IMR-90 (cell line): ENCODE measurements around the gene CYSTM1. TPM values are rescaled to one million over a fixed set of nuclear protein-coding genes. Genes with fewer than 3 reads are reported as not detected.

ENCODE experiments used
- ATAC-seq: fragments of 200-7000 bp; cut with Tn5 transposase; 2 replicates; pipeline ENCODE4 v1.9.1; 2020; ENCODE audit warnings: low read depth, mild to moderate bottlenecking, moderate library complexity
- BruUV-seq: library from RNA; stranded (reverse); fragments of 400-500 nt; replicated peaks from 2 replicates; lab custom pipeline; 2021; lab: Mats Ljungman, UMichigan
- CTCF ChIA-PET: fragments of 300-600 bp; formaldehyde crosslinking; extraction: SDS; loops from one replicate; lab custom pipeline; 2021; ENCODE audit warnings: antibody characterized with exemption; lab: Yijun Ruan, JAX
- POLR2A ChIA-PET: fragments of 300-600 bp; sonication (Branson Sonifier 250); formaldehyde crosslinking; loops from one replicate; lab custom pipeline; 2022; ENCODE audit warnings: antibody characterized with exemption; ENCODE audit not compliant: unreplicated experiment; lab: Charles Lee
- DNase-seq: peaks from one replicate; pipeline ENCODE4 v3.0.0; 2013
- H2AFZ ChIP-seq: replicated peaks from 2 replicates; pipeline ENCODE3; 2013; ENCODE audit warnings: low read length, mild to moderate bottlenecking; ENCODE audit not compliant: poor library complexity
- H2AK5ac ChIP-seq: 2 replicates; pipeline ENCODE4 v1.6.1; 2013; ENCODE audit warnings: low read depth, low read length, inconsistent platforms
- H2AK9ac ChIP-seq: replicated peaks from 2 replicates; pipeline ENCODE3; 2013; ENCODE audit warnings: mild to moderate bottlenecking, low read depth, low read length, moderate library complexity; ENCODE audit not compliant: poor library complexity
- H2BK120ac ChIP-seq: 2 replicates; pipeline ENCODE4 v1.6.1; 2013; ENCODE audit warnings: low read depth, low read length, inconsistent platforms
- H2BK15ac ChIP-seq: 3 replicates; pipeline ENCODE4 v1.6.1; 2013; ENCODE audit warnings: low read depth, low read length, inconsistent platforms
- H2BK20ac ChIP-seq: 2 replicates; pipeline ENCODE4 v1.6.1; 2013; ENCODE audit warnings: low read depth, mild to moderate bottlenecking, inconsistent platforms, low read length, moderate library complexity
- H2BK5ac ChIP-seq: 2 replicates; pipeline ENCODE4 v1.6.1; 2013; ENCODE audit warnings: mild to moderate bottlenecking, low read depth, low read length, inconsistent platforms; ENCODE audit not compliant: poor library complexity, severe bottlenecking
- H3K14ac ChIP-seq: replicated peaks from 2 replicates; pipeline ENCODE4 v1.6.1; 2013; ENCODE audit warnings: low read depth, low read length, inconsistent platforms
- H3K18ac ChIP-seq: 2 replicates; pipeline ENCODE4 v1.6.1; 2013; ENCODE audit warnings: low read depth, low read length, control low read depth
- H3K23ac ChIP-seq: 2 replicates; pipeline ENCODE4 v1.6.1; 2013; ENCODE audit warnings: low read depth, low read length, inconsistent platforms
- H3K27ac ChIP-seq: 2 replicates; pipeline ENCODE4 v1.5.1; 2013; ENCODE audit warnings: mild to moderate bottlenecking, control low read depth, low read length; ENCODE audit not compliant: insufficient read depth
- H3K27me3 ChIP-seq: 2 replicates; pipeline ENCODE4 v1.6.1; 2013; ENCODE audit warnings: low read length; ENCODE audit not compliant: control insufficient read depth, insufficient read depth
- H3K36me3 ChIP-seq: 2 replicates; pipeline ENCODE4 v1.6.1; 2013; ENCODE audit warnings: low read length, mixed read lengths; ENCODE audit not compliant: control insufficient read depth, insufficient read depth
- H3K4ac ChIP-seq: 2 replicates; pipeline ENCODE4 v1.6.1; 2013; ENCODE audit warnings: low read depth, low read length, inconsistent platforms
- H3K4me1 ChIP-seq: 2 replicates; pipeline ENCODE4 v1.6.1; 2013; ENCODE audit warnings: low read length, mixed read lengths; ENCODE audit not compliant: control insufficient read depth, insufficient read depth
- H3K4me2 ChIP-seq: 2 replicates; pipeline ENCODE4 v1.6.1; 2013; ENCODE audit warnings: low read depth, mild to moderate bottlenecking, control low read depth, low read length, moderate library complexity
- H3K4me3 ChIP-seq: 2 replicates; pipeline ENCODE4 v1.5.1; 2013; ENCODE audit warnings: low read depth, mild to moderate bottlenecking, control low read depth, low read length, moderate library complexity; ENCODE audit not compliant: insufficient read depth
- H3K56ac ChIP-seq: 2 replicates; pipeline ENCODE4 v1.6.1; 2013; ENCODE audit warnings: low read length, inconsistent platforms; ENCODE audit not compliant: insufficient read depth; ENCODE audit errors: extremely low read depth
- H3K79me1 ChIP-seq, 2 experiments: 2 replicates each; pipeline ENCODE4 v1.6.1; 2013; ENCODE audit warnings: low read length in 2 of 2, inconsistent platforms in 1 of 2, low read depth in 1 of 2
- H3K9ac ChIP-seq: 2 replicates; pipeline ENCODE4 v1.6.1; 2013; ENCODE audit warnings: low read depth, low read length, control low read depth
- H3K9me1 ChIP-seq: 2 replicates; pipeline ENCODE4 v1.6.1; 2013; ENCODE audit warnings: low read length, inconsistent platforms; ENCODE audit not compliant: insufficient read depth
- H3K9me3 ChIP-seq: 2 replicates; pipeline ENCODE4 v1.6.1; 2013; ENCODE audit warnings: low read length; ENCODE audit not compliant: control insufficient read depth, insufficient read depth
- H4K20me1 ChIP-seq: 2 replicates; pipeline ENCODE4 v1.6.1; 2013; ENCODE audit warnings: low read length, inconsistent platforms; ENCODE audit not compliant: insufficient read depth
- H4K5ac ChIP-seq: 2 replicates; pipeline ENCODE4 v1.6.1; 2013; ENCODE audit warnings: mild to moderate bottlenecking, low read depth, low read length, control low read depth
- H4K8ac ChIP-seq, 2 experiments: 2 replicates each; pipeline ENCODE4 v1.6.1; 2013; ENCODE audit warnings: low read depth in 2 of 2, low read length in 2 of 2, control low read depth in 1 of 2, inconsistent platforms in 1 of 2
- H4K91ac ChIP-seq: 2 replicates; pipeline ENCODE4 v1.6.1; 2013; ENCODE audit warnings: low read depth, low read length, inconsistent platforms; ENCODE audit not compliant: insufficient read depth
- CEBPB ChIP-seq: IDR thresholded peaks from 2 replicates; pipeline ENCODE4 v1.6.1; 2012; ENCODE audit warnings: low read depth, low read length, improper control_type of control experiment
- CHD1 ChIP-seq: IDR thresholded peaks from 2 replicates; pipeline ENCODE4 v1.6.1; 2012; ENCODE audit warnings: low read depth, low read length, improper control_type of control experiment
- CTCF ChIP-seq: conservative IDR thresholded peaks from 2 replicates; pipeline ENCODE4 v1.5.1; 2012; ENCODE audit warnings: mild to moderate bottlenecking, low read depth, low read length, improper control_type of control experiment
- ELK1 ChIP-seq: fragments of 150-350 bp; IDR thresholded peaks from 2 replicates; pipeline ENCODE4 v1.6.1; 2016; ENCODE audit warnings: low read depth, mild to moderate bottlenecking, low read length, moderate library complexity, borderline replicate concordance
- MAFK ChIP-seq: IDR thresholded peaks from 2 replicates; pipeline ENCODE4 v1.6.1; 2012; ENCODE audit warnings: low read depth, low read length, improper control_type of control experiment
- MXI1 ChIP-seq: IDR thresholded peaks from 2 replicates; pipeline ENCODE4 v1.6.1; 2012; ENCODE audit warnings: low read depth, mild to moderate bottlenecking, low read length, moderate library complexity, borderline replicate concordance
- POLR2A ChIP-seq: IDR thresholded peaks from 2 replicates; pipeline ENCODE4 v1.6.1; 2012; ENCODE audit warnings: mild to moderate bottlenecking, low read depth, low read length
- RAD21 ChIP-seq: IDR thresholded peaks from 2 replicates; pipeline ENCODE4 v1.6.1; 2012; ENCODE audit warnings: low read length, improper control_type of control experiment
- RCOR1 ChIP-seq: IDR thresholded peaks from 2 replicates; pipeline ENCODE4 v1.6.1; 2012; ENCODE audit warnings: mild to moderate bottlenecking, low read length, improper control_type of control experiment; ENCODE audit not compliant: insufficient replicate concordance
- RFX5 ChIP-seq: IDR thresholded peaks from 2 replicates; pipeline ENCODE4 v1.8.0; 2012; ENCODE audit warnings: low read depth, mild to moderate bottlenecking, low read length, moderate library complexity
- USF2 ChIP-seq: fragments of 150-350 bp; IDR thresholded peaks from 2 replicates; pipeline ENCODE4 v1.6.1; 2017; ENCODE audit warnings: mild to moderate bottlenecking, antibody characterized with exemption, low read length, low read depth
- dilution Hi-C: fragments of 300-500 bp; cut with HindIII; formaldehyde crosslinking; loops from one replicate; pipeline ENCODE4 v1.14.3; 2018; ENCODE audit warnings: low sequenced_read_pairs; ENCODE audit not compliant: unreplicated experiment
- in situ Hi-C: fragments of 300-500 bp; cut with MboI; formaldehyde crosslinking; loops from 3 replicates; pipeline ENCODE4 v1.14.3; 2019; ENCODE audit warnings: low sequenced_read_pairs, inconsistent platforms, mixed read lengths
- intact Hi-C: fragments of 100-400 bp; cut with micrococcal nuclease; formaldehyde crosslinking; loops from 2 replicates; pipeline ENCODE4 v1.10.0; 2022
- polyA plus RNA-seq, 3 experiments: library from polyadenylated mRNA; depleted of rRNA; stranded (reverse); fragments of >200 nt; gene quantifications; 2 replicates each; pipeline ENCODE4 v1.2.3, GENCODE V29; 2012; ENCODE audit warnings: low replicate concordance in 1 of 3
- total RNA-seq: library from RNA; depleted of rRNA; stranded (reverse); fragments of >200 nt; gene quantifications from 2 replicates; pipeline ENCODE4 v1.2.3, GENCODE V29; 2012

Gene CYSTM1
- total and polyA plus RNA-seq, 2 of the 4 experiments (the other 2 are of a cell fraction): 7.3 to 15.0 TPM

- Histone ChIP-seq H3K14ac (no peak overlapping the region), H2BK15ac (no peak overlapping the region), H3K27ac (no peak overlapping the region), H2BK20ac (no peak overlapping the region), H2BK5ac (no peak overlapping the region), H3K4me3 (no peak overlapping the region), H2AK9ac (no peak overlapping the region), H3K9ac (no peak overlapping the region), H3K18ac (no peak overlapping the region), H4K20me1 (no peaks in the 10 kb centered on the region), H3K4ac (no peak overlapping the region), H4K5ac (no peak overlapping the region), H3K56ac (no peak overlapping the region), H3K79me1 (peaks cover 15 to 31% of the 10 kb centered on the region in 2 experiments), H2AK5ac (no peak overlapping the region), H3K36me3 (peaks cover 9% of the 10 kb centered on the region; the same call in 1 of the 2 replicates), H2BK120ac (no peak overlapping the region), H3K4me2 (no peak overlapping the region), H2AFZ (no peak overlapping the region), H4K91ac (no peak overlapping the region), H4K8ac (no peak overlapping the region), H3K9me1 (0 out of 2 replicates have a peak, but pooled peaks cover 3% of the 10 kb centered on the region), H3K4me1 (no peaks in the 10 kb centered on the region), H3K27me3 (no peaks in the 10 kb centered on the region), H3K23ac (no peak overlapping the region), H3K9me3 (no peaks in the 10 kb centered on the region)
- no TSS peak for BruUV-seq
- intact Hi-C loops (no loop called here), dilution Hi-C loops (no loop called here), in situ Hi-C loops (no loop called here)
- ATAC-seq (no peak), DNase-seq (no peak)
- POLR2A ChIA-PET: no interaction called here
- CTCF ChIA-PET: interaction anchor here (0.6 kb wide), 1 partner anchor 32 kb away, joined by 7 read pairs; no protein-coding TSS in a partner anchor
- TF ChIP-seq RFX5: no peak
- TF ChIP-seq ELK1: no peak
- no peak for TF ChIP-seq CEBPB
- no peak for TF ChIP-seq RCOR1
- no peak for TF ChIP-seq MXI1
- TF ChIP-seq POLR2A: no peak
- TF ChIP-seq CTCF: no peak
- no peak for TF ChIP-seq USF2
- TF ChIP-seq MAFK: no peak
- no peak for TF ChIP-seq RAD21
- no peak for TF ChIP-seq CHD1
Observed at GRCh38 chr5:140275837-140276236, 100.8 kb downstream of the CYSTM1 start.
